Vagina (tissue), 2 donors: ENCODE results near the gene BRSK2. TPM values are rescaled to one million over a fixed set of nuclear protein-coding genes. Genes with fewer than 3 reads are reported as not detected.

ENCODE experiments used
- DNase-seq, 2 donors: peaks; one replicate each; pipeline ENCODE4 v3.0.0-alpha.2; 2017; ENCODE audit errors: extremely low spot score in 2 of 2
- H3K27ac ChIP-seq: fragments of 200-600 bp; sonication (generic); one replicate; pipeline ENCODE4 v1.5.1; 2019
- H3K27me3 ChIP-seq: fragments of 200-600 bp; sonication (generic); one replicate; pipeline ENCODE4 v1.5.1; 2019
- H3K36me3 ChIP-seq, 2 donors: fragments of 200-600 bp; sonication (generic); one replicate each; pipeline ENCODE4 v1.5.1; 2017 to 2019
- H3K4me1 ChIP-seq: fragments of 200-600 bp; sonication (generic); one replicate; pipeline ENCODE4 v1.5.1; 2019
- H3K4me3 ChIP-seq, 2 donors: fragments of 200-600 bp; sonication (generic); 1 replicate in 1 of 2; 2 replicates in 1 of 2; pipeline ENCODE4 v1.5.1; 2016 to 2019
- H3K9me3 ChIP-seq: fragments of 200-600 bp; sonication (generic); one replicate; pipeline ENCODE4 v1.5.1; 2019
- POLR2A ChIP-seq, 2 donors: fragments of 450-650 bp; IDR thresholded peaks; one replicate each; pipeline ENCODE4 v1.6.1; 2017; ENCODE audit warnings: antibody characterized with exemption in 2 of 2, mild to moderate bottlenecking in 2 of 2, moderate library complexity in 2 of 2
- POLR2AphosphoS5 ChIP-seq, 2 donors: sonication (generic); formaldehyde crosslinking; IDR thresholded peaks; one replicate each; pipeline ENCODE4 v1.9.0; 2017; ENCODE audit warnings: antibody characterized with exemption in 2 of 2, mild to moderate bottlenecking in 2 of 2, low read depth in 1 of 2; ENCODE audit not compliant: insufficient read depth in 1 of 2
- intact Hi-C: fragments of 100-400 bp; cut with DNase I; formaldehyde crosslinking; loops from one replicate; pipeline ENCODE4 v1.15.1; 2023
- total RNA-seq: library from RNA; depleted of rRNA; stranded (reverse); fragments of >200 nt; gene quantifications from one replicate; pipeline ENCODE4 v1.2.3, GENCODE V29; 2016
- TF ChIP-seq, protein P1 (sequence below), 3 experiments: fragments of 450-650 bp in 2 of 3; fragments of 200-600 bp in 1 of 3; sonication (generic) in 1 of 3; IDR thresholded peaks; one replicate each; pipeline ENCODE4 v1.5.1; 2017 to 2019; ENCODE audit warnings: antibody characterized with exemption in 3 of 3, mild to moderate bottlenecking in 2 of 3, moderate library complexity in 2 of 3

The BRSK2 gene
- total RNA-seq, 1 donor from 2014 or later = 3.9 TPM

DNA sequence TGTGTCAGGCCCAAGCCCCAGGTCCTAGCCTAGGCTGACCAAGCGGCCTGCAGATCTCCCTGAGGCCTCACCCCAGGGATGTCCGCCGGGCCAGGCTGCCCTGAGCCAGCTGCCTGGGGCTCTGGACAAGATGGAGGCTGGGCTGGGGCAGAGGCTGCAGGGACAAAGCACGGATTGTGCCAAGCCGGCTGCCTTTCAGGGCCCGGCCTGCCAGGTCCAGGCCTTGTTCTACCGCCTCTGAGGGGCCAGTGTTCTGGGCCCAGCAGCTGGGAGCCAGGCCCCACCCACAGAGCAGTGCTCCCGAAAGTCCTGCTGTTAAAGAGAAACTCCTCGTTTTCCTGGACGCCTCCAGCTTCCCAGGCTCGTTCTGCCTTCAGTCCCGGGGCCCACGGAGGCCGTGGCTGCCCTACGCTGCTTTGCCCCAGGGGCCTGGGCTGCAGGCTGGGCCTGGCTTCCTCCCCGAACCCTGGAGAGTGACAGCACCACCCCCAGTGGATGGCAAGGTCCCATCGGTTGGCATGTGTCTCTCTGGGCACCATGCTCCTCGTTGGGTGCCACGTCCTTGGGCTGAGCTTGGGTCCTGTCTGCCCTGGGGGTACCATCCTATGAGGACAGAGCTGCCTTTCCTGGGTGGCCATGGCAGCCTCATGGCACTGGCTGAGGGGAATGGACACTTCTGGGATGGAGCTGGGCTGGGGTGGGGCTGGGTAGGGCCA, 7.6 kb downstream of the BRSK2 start:
- peaks cover under 1% of the 10 kb centered on the region for H3K27me3 ChIP-seq
- DNase-seq = no peak
- intact Hi-C loops = no loop called here
- no peaks in the 10 kb centered on the region for H3K9me3 ChIP-seq
- H3K4me1 ChIP-seq = no peaks in the 10 kb centered on the region
- H3K27ac ChIP-seq = no peak overlapping the region
- H3K4me3 ChIP-seq = no peak overlapping the region
- TF ChIP-seq, protein P1, sequence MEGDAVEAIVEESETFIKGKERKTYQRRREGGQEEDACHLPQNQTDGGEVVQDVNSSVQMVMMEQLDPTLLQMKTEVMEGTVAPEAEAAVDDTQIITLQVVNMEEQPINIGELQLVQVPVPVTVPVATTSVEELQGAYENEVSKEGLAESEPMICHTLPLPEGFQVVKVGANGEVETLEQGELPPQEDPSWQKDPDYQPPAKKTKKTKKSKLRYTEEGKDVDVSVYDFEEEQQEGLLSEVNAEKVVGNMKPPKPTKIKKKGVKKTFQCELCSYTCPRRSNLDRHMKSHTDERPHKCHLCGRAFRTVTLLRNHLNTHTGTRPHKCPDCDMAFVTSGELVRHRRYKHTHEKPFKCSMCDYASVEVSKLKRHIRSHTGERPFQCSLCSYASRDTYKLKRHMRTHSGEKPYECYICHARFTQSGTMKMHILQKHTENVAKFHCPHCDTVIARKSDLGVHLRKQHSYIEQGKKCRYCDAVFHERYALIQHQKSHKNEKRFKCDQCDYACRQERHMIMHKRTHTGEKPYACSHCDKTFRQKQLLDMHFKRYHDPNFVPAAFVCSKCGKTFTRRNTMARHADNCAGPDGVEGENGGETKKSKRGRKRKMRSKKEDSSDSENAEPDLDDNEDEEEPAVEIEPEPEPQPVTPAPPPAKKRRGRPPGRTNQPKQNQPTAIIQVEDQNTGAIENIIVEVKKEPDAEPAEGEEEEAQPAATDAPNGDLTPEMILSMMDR (IDR thresholded peaks at IDR 0.05) = no peak
- TF ChIP-seq POLR2A (IDR thresholded peaks at IDR 0.05) (no peak), POLR2AphosphoS5 (IDR thresholded peaks at IDR 0.05; ENCODE audit: insufficient read depth in 1 of 2, low read depth in 1 of 2) (no peak)
- no peaks in the 10 kb centered on the region for H3K36me3 ChIP-seq

DNA sequence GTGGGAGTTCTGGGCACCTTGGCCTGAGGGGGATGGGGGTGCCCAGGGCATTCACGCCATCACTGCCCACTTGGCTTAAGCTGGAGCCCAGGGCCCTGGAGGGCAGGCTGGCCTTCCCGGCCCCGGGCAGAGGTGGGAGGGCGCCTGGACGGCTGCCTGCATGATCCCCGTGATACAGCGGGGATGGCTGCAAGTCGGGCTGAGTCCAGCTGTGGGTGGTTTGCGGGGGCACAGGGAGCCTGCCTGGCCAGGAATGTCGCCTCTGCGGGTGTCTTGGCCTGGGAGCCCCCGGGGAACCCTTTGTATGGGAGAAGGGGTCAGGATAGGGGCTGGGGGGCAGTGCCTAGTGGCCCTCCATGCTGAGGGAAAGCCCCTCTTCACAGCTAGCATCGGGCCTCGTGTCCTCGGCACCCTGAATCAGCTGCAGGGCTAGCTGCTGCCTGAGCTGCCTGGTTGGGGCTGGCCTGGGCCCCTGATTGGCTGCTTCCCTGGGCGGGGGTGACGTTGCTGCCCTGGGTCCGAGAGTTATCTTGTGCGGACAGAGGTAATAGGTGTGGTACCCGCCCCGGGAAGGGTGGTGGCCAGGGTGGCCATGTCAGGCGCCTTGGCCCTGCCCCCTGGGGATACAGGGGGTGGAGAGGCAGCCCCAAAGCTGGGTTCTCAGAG, 8.3 kb downstream of the BRSK2 start:
- Histone ChIP-seq H3K27ac (no peak overlapping the region), H3K4me3 (no peak overlapping the region), H3K9me3 (no peaks in the 10 kb centered on the region), H3K27me3 (no peaks in the 10 kb centered on the region), H3K36me3 (no peaks in the 10 kb centered on the region), H3K4me1 (no peaks in the 10 kb centered on the region)
- DNase-seq = no peak
- intact Hi-C loops = no loop called here
- TF ChIP-seq POLR2AphosphoS5 (IDR thresholded peaks at IDR 0.05; ENCODE audit: insufficient read depth in 1 of 2, low read depth in 1 of 2) (no peak), POLR2A (IDR thresholded peaks at IDR 0.05) (no peak)
- TF ChIP-seq, protein P1 (IDR thresholded peaks at IDR 0.05) = no peak

DNA sequence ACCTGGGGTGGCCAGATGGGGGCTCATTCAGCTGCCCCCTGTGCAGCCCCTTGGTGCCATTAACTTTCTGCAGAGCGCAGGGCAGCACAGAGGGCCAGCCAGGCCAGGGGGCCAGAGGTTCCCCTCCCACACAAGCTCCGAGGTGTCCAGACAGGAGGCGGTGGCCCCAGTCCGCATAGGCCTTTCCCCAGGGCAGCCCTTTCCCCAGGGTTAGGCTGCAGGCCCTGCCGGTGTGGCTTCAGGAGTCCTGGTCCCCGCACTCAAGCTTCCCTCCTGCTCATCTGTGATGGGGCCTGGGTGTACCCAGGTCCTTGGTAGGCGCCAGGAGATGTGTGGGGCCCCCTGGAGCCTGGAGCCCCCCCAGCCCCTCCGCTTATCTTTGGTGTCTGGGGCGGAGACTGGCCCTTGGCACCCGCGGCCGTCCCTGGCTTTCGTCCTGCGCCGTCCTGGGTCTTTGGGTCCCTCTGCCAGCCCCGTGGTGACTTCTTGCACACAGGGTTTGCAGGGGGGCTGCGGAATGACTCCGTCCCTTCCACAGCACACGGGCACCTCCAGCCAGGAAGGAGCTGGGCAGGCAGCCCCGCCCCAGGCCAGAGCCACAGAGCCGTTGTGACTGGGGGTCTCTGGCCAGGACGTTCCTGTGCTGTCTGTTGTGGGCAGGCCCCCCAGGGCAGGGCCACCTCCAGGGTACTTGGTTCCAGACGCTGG, 8.9 kb downstream of the BRSK2 start:
- no peak overlapping the region for H3K4me3 ChIP-seq
- no peak for DNase-seq
- no peaks in the 10 kb centered on the region for H3K4me1 ChIP-seq
- no peaks in the 10 kb centered on the region for H3K36me3 ChIP-seq
- no peak for TF ChIP-seq POLR2AphosphoS5 (IDR thresholded peaks at IDR 0.05; ENCODE audit: insufficient read depth in 1 of 2, low read depth in 1 of 2)
- TF ChIP-seq, protein P1 (IDR thresholded peaks at IDR 0.05) = no peak
- TF ChIP-seq POLR2A (IDR thresholded peaks at IDR 0.05) = no peak
- H3K27me3 ChIP-seq = no peaks in the 10 kb centered on the region
- H3K9me3 ChIP-seq = no peaks in the 10 kb centered on the region
- intact Hi-C loops = no loop called here
- H3K27ac ChIP-seq = no peak overlapping the region

DNA sequence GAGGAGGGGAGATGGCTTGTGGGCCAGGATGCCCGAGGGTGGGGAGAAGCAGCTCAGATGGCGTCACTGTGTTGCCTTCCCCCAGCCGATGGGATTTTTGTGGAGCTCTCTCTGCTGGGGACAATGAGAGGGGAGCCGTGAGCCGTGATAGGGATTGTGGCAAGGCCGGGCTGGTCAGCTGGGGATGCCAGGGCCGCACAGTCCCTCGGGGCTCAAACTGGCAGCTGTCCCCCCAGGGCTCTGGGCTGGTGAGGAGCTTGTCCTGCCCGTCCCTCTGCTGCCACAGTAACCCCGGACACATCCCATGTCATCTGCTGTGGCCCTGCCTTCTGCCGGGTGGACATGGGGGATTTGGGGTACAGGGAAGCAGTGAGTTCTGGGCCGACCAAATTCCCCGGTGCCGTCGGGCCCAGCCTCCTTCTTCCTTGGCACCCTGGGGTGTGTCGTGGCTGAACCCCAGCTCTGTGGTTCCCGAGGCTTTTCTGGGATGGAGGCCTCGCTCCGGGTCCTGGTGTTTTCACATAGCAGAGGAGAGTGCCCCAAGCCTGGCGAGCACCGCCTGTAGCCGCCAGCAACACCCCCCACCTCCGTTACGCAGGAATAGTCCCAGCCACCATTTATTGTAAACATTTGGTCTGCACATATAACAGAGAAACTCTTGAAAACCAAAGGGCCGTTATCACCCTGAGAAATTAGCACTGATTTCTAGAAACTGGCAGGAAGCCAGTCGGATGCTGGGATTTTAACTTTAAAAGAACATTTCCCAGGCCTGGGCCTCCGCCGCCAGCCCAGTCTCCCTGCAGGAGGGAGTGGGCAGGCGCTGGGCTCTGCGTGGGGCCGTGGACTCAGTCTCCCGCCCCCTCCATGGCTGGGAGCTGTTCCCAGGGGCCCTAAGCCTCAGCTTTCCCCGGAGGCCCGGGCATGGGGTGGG, 9.9 kb downstream of the BRSK2 start:
- no peak overlapping the region for H3K27ac ChIP-seq
- TF ChIP-seq POLR2A (IDR thresholded peaks at IDR 0.05) (no peak), POLR2AphosphoS5 (IDR thresholded peaks at IDR 0.05; ENCODE audit: insufficient read depth in 1 of 2, low read depth in 1 of 2) (no peak)
- TF ChIP-seq, protein P1 (IDR thresholded peaks at IDR 0.05) = no peak
- H3K4me3 ChIP-seq = no peak overlapping the region
- H3K36me3 ChIP-seq = no peaks in the 10 kb centered on the region
- H3K9me3 ChIP-seq = no peaks in the 10 kb centered on the region
- H3K4me1 ChIP-seq = no peaks in the 10 kb centered on the region
- intact Hi-C loops = no loop called here
- DNase-seq = no peak
- no peaks in the 10 kb centered on the region for H3K27me3 ChIP-seq
